ENCODE measurements around the gene MRGPRG. TPM values are rescaled to one million over a fixed set of nuclear protein-coding genes. Genes with fewer than 3 reads are reported as not detected.

Gene MRGPRG
- total RNA-seq, 2 donors from 2014 or later, result not detected

- Mint-ChIP-seq H3K4me1 (no peaks in the 10 kb centered on the region), H3K9me3 (no peaks in the 10 kb centered on the region), H3K4me3 (no peak overlapping the region), H3K27me3 (ENCODE audit: insufficient read depth) (peaks cover 61% of the 10 kb centered on the region), H3K27ac (no peak overlapping the region), H3K36me3 (ENCODE audit: low read depth) (no peaks in the 10 kb centered on the region)
- no peak for TF ChIP-seq CTCF (conservative IDR thresholded peaks at IDR 0.05)
- Histone ChIP-seq H3K4me1 (ENCODE audit: control insufficient read depth, insufficient read depth, low read length) (peaks cover 3% of the 10 kb centered on the region), H3K4me3 (ENCODE audit: low read length) (no peak overlapping the region), H3K36me3 (ENCODE audit: control insufficient read depth, insufficient read depth, low read length) (no peaks in the 10 kb centered on the region), H3K9ac (ENCODE audit: extremely low read depth, low read length, poor library complexity, severe bottlenecking) (no peak overlapping the region), H3K27me3 (ENCODE audit: control insufficient read depth, insufficient read depth, low read length, poor library complexity, severe bottlenecking) (peaks cover 57% of the 10 kb centered on the region), H3K27ac (ENCODE audit: low read depth, low read length) (no peak overlapping the region), H3K9me3 (ENCODE audit: control insufficient read depth, low read length) (no peaks in the 10 kb centered on the region)
- no peak for DNase-seq
- 90 to 94% methylated on average over 13 to 19 of the region's 19 CpGs for WGBS, 2 experiments (ENCODE audit: insufficient coverage in 1 of 2, insufficient read length in 1 of 2)
These were observed 18.9 kb downstream of the MRGPRG start for GRCh38 chr11:3199537-3200295.

- no peak overlapping the region for H3K4me3 Mint-ChIP-seq
- H3K27me3 Mint-ChIP-seq (ENCODE audit: insufficient read depth), result peaks cover 62% of the 10 kb centered on the region
- 93 to 94% methylated on average over 14 to 15 of the region's 15 CpGs for WGBS, 2 experiments (ENCODE audit: insufficient coverage in 1 of 2, insufficient read length in 1 of 2)
These were observed 19.8 kb downstream of the MRGPRG start for GRCh38 chr11:3198815-3199214.

GRCh38 chr11:3197878-3198528, 20.6 kb downstream of the MRGPRG start:
- Histone ChIP-seq H3K4me3 (ENCODE audit: low read length) (no peak overlapping the region), H3K9ac (ENCODE audit: extremely low read depth, low read length, poor library complexity, severe bottlenecking) (no peak overlapping the region), H3K9me3 (ENCODE audit: control insufficient read depth, low read length) (no peaks in the 10 kb centered on the region), H3K36me3 (ENCODE audit: control insufficient read depth, insufficient read depth, low read length) (no peaks in the 10 kb centered on the region), H3K27me3 (ENCODE audit: control insufficient read depth, insufficient read depth, low read length, poor library complexity, severe bottlenecking) (peaks cover 40% of the 10 kb centered on the region), H3K4me1 (ENCODE audit: control insufficient read depth, insufficient read depth, low read length) (peaks cover under 1% of the 10 kb centered on the region), H3K27ac (ENCODE audit: low read depth, low read length) (no peak overlapping the region)
- Mint-ChIP-seq H3K27ac (no peak overlapping the region), H3K9me3 (no peaks in the 10 kb centered on the region), H3K4me3 (no peak overlapping the region), H3K36me3 (ENCODE audit: low read depth) (no peaks in the 10 kb centered on the region), H3K27me3 (ENCODE audit: insufficient read depth) (peaks cover 61% of the 10 kb centered on the region), H3K4me1 (no peaks in the 10 kb centered on the region)
- WGBS, 2 experiments (ENCODE audit: insufficient coverage in 1 of 2, insufficient read length in 1 of 2), result 80 to 86% methylated on average over 2 to 8 of the region's 8 CpGs
- DNase-seq, result peak; percentile 43
- TF ChIP-seq CTCF (conservative IDR thresholded peaks at IDR 0.05), result no peak

More at GRCh38 chr11:3198815-3199214, 19.8 kb downstream of the MRGPRG start:
- no peak overlapping the region for H3K27ac ChIP-seq (ENCODE audit: low read depth, low read length)
- no peaks in the 10 kb centered on the region for H3K4me1 Mint-ChIP-seq
- H3K36me3 Mint-ChIP-seq (ENCODE audit: low read depth), result no peaks in the 10 kb centered on the region
- peaks cover 3% of the 10 kb centered on the region for H3K4me1 ChIP-seq (ENCODE audit: control insufficient read depth, insufficient read depth, low read length)
- H3K9ac ChIP-seq (ENCODE audit: extremely low read depth, low read length, poor library complexity, severe bottlenecking), result no peak overlapping the region
- no peak for DNase-seq
- peaks cover 48% of the 10 kb centered on the region for H3K27me3 ChIP-seq (ENCODE audit: control insufficient read depth, insufficient read depth, low read length, poor library complexity, severe bottlenecking)
- H3K4me3 ChIP-seq (ENCODE audit: low read length), result no peak overlapping the region
- H3K9me3 Mint-ChIP-seq, result no peaks in the 10 kb centered on the region
- no peak for TF ChIP-seq CTCF (conservative IDR thresholded peaks at IDR 0.05)
- no peaks in the 10 kb centered on the region for H3K9me3 ChIP-seq (ENCODE audit: control insufficient read depth, low read length)
- no peaks in the 10 kb centered on the region for H3K36me3 ChIP-seq (ENCODE audit: control insufficient read depth, insufficient read depth, low read length)
- H3K27ac Mint-ChIP-seq, result no peak overlapping the region

All from endodermal cell (in vitro differentiated cells).